Ishikawa (cell line): Measurements from ENCODE around the gene DPYD.

Experiments
- CEBPB ChIP-seq: IDR thresholded peaks from 2 replicates; pipeline ENCODE4 v1.6.1; 2012
- CREB1 ChIP-seq: IDR thresholded peaks from 2 replicates; pipeline ENCODE4 v1.6.1; 2012; ENCODE audit warnings: low read depth
- EGR1 ChIP-seq: IDR thresholded peaks from 2 replicates; pipeline ENCODE4 v1.6.1; 2012
- EP300 ChIP-seq: IDR thresholded peaks from 2 replicates; pipeline ENCODE4 v1.6.1; 2012; ENCODE audit warnings: borderline replicate concordance
- FOXM1 ChIP-seq: IDR thresholded peaks from 2 replicates; pipeline ENCODE4 v1.6.1; 2012; ENCODE audit warnings: low read depth, borderline replicate concordance
- NFIC ChIP-seq: IDR thresholded peaks from 2 replicates; pipeline ENCODE4 v1.6.1; 2012
- RAD21 ChIP-seq: IDR thresholded peaks from 2 replicates; pipeline ENCODE4 v1.6.1; 2012; ENCODE audit warnings: low read depth
- REST ChIP-seq: IDR thresholded peaks from 2 replicates; pipeline ENCODE4 v1.6.1; 2012; ENCODE audit warnings: low read depth, mild to moderate bottlenecking
- TAF1 ChIP-seq: IDR thresholded peaks from 2 replicates; pipeline ENCODE4 v1.6.1; 2012; ENCODE audit warnings: low read depth, mild to moderate bottlenecking
- TCF12 ChIP-seq: IDR thresholded peaks from 2 replicates; pipeline ENCODE4 v1.6.1; 2012; ENCODE audit warnings: low read depth
- TEAD4 ChIP-seq: IDR thresholded peaks from 2 replicates; pipeline ENCODE4 v1.6.1; 2012
- YY1 ChIP-seq: IDR thresholded peaks from 2 replicates; pipeline ENCODE4 v1.6.1; 2012; ENCODE audit warnings: low read depth
- ZBTB7A ChIP-seq: IDR thresholded peaks from 2 replicates; pipeline ENCODE4 v1.6.1; 2012; ENCODE audit warnings: low read depth
- TF ChIP-seq, protein P1 (sequence below): IDR thresholded peaks from 2 replicates; pipeline ENCODE4 v1.6.1; 2012
- TF ChIP-seq, protein P2 (sequence below): IDR thresholded peaks from 2 replicates; pipeline ENCODE4 v1.6.1; 2012

The DPYD gene

DNA sequence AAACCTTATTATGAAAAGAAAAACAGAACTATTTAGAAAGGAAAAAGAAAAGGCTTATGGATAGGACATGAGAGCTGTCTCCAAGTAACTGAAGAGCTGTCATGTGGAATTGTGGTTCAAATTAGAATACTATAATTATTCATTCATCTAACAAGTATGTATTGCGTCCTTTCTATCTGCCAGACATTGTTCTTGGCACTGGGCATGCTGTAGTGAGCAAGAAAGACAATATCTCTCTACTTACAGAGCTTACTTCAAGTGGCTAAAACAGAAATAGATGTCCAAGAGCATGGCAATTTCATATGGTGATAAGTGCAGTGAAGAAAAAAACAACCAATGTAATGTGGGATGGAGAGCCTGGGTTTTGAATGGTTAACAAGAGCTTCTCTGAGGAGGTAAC, 413.0 kb downstream of the DPYD start:
- TF ChIP-seq, protein P1, sequence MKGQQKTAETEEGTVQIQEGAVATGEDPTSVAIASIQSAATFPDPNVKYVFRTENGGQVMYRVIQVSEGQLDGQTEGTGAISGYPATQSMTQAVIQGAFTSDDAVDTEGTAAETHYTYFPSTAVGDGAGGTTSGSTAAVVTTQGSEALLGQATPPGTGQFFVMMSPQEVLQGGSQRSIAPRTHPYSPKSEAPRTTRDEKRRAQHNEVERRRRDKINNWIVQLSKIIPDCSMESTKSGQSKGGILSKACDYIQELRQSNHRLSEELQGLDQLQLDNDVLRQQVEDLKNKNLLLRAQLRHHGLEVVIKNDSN: no peak
- TF ChIP-seq NFIC (no peak), EP300 (no peak), RAD21 (no peak), FOXM1 (no peak), TAF1 (no peak), CEBPB (no peak), TEAD4 (no peak), TCF12 (no peak), CREB1 (no peak), REST (no peak), EGR1 (no peak), ZBTB7A (no peak), YY1 (no peak)
- TF ChIP-seq, protein P2, sequence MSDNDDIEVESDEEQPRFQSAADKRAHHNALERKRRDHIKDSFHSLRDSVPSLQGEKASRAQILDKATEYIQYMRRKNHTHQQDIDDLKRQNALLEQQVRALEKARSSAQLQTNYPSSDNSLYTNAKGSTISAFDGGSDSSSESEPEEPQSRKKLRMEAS: no peak

DNA sequence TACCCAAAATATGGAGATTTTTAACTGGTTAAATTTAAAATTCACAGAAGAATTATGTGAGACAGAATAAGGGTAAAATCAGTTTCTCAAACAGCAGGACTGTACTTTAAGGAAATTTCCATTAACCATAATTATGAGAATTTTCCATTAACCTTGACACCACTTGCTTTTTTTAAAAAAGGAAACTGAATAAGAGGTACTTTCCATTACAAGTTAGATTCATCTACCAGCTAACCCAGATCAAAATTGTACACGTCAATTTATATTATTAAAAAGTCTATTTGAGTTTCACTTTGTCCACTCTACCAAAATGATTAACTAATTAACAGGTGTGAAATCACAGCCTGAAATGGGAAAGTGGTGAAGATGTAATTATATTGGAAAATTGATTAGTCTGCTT, 414.5 kb downstream of the DPYD start:
- no peak for TF ChIP-seq TEAD4
- no peak for TF ChIP-seq TCF12
- no peak for TF ChIP-seq ZBTB7A
- no peak for TF ChIP-seq FOXM1
- no peak for TF ChIP-seq NFIC
- TF ChIP-seq RAD21: no peak
- TF ChIP-seq, protein P1: no peak
- TF ChIP-seq, protein P2: no peak
- no peak for TF ChIP-seq EGR1

DNA sequence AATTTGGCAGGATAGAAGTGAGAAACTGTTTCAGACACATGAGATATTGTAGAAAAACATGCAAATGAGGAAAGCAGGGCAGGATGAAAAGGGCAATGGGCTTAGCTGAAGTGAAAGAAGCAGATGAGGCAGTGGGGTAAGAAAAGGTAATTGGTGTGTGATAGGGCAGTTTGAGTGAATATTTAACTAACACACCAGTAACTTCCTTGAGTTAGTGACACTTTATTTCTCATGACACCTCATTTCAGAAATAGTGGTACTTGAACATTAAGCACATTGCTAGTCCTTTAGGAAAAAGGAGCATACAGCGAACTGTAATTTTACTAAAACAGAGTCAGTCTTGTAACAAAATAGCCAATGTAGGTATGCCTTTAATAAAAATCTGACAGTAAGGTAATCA, 415.0 kb downstream of the DPYD start:
- TF ChIP-seq, protein P1: no peak
- TF ChIP-seq EGR1 (no peak), TEAD4 (no peak), CREB1 (no peak), NFIC (no peak), REST (no peak), YY1 (no peak), TCF12 (no peak), CEBPB (no peak), FOXM1 (no peak), EP300 (no peak), RAD21 (no peak)
- TF ChIP-seq, protein P2: no peak

DNA sequence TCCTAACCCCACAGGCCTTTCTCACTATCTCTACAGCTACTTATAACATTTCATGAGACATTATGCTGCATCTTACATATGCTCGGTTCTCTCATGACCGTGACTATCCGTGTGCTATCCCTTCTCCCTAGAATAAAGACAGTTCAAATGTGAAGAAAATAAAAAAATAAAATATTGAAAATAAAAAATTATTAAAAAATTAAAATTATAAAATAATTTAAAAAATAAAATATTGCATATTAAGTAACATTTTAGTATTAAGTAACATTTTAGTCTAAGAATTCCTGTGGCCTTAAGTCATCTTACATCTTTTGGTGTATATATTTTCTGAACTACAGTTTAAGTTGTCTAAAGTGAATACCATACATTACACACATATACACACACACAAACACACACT, 415.5 kb downstream of the DPYD start:
- TF ChIP-seq, protein P1: no peak
- TF ChIP-seq RAD21: no peak
- TF ChIP-seq FOXM1: no peak
- TF ChIP-seq TAF1: no peak

DNA sequence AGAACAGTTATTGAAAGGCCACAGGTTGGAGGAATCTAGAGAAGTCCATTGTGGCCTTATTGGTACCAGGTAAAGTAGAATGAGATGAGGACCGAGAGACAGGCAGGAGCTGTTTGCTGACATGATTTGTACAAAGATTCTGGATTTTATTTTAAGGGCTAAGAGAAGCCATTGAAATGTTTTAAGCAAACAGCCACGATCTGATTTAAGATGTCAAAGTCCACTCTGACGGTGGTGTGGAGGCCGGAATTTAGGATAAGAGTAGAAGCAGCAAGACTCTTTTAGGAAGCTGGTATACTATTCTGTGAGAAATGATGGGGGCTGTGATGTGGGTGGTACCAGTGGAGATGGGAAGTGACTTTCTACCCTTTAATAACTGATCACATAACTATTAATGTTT, 418.5 kb downstream of the DPYD start:
- no peak for TF ChIP-seq TAF1
- no peak for TF ChIP-seq CEBPB
- TF ChIP-seq YY1: no peak
- no peak for TF ChIP-seq EP300
- no peak for TF ChIP-seq CREB1
- no peak for TF ChIP-seq NFIC
- no peak for TF ChIP-seq TCF12
- TF ChIP-seq TEAD4: no peak
- TF ChIP-seq, protein P1: no peak
